ENCODE results near the gene KITLG.
"Not testable (repeated sequence)": the region's sequence is repeated elsewhere in the genome, so short reads cannot be mapped to it uniquely, and the experiment has no call there.

KITLG gene, protein sequence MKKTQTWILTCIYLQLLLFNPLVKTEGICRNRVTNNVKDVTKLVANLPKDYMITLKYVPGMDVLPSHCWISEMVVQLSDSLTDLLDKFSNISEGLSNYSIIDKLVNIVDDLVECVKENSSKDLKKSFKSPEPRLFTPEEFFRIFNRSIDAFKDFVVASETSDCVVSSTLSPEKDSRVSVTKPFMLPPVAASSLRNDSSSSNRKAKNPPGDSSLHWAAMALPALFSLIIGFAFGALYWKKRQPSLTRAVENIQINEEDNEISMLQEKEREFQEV

DNA sequence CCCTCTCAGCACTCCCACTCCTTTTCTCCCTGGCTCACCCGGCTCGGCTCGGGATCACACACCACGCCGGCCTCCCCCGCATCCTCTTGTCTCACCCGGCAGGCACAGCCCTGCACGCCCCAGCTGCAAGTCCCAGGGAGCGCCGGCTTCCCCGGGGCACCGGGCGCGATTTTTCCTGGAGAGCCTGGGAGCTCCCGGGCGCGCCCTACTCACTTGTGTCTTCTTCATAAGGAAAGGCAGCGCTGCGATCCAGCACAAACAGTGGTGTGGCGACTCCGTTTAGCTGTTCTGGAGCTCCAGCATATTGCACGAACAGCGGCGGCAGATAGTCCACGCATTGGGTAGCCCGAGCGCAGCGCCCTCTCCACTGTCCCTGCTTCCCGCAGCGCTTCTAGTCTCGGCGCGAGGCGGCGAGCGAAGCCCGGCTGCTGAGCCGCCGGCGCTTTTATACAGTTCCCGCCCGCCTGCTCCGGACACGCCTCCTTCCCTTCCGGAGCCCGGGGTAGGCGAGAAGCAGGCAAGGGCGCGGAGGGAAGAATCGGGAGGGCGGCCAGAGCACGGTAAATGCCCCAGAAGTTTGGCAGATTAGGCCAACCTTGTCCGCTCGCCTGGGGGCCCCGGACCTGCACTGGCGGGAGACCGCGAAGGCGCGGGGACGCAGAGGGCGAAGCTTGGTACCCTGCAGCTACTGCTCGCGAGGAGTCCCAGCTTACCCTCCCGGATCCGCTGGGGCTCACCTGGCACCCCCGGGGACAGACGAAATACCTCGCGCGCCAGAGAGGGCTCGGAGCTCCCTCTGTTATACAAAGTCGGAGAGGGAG is at the start of gene KITLG:
KITLG (minus strand) TSS at position 421 of the 821 bp plus-strand sequence; CDS start at position 228, 193 bp downstream.
- peak in 1 of 3 experiments; percentile 7 for DNase-seq (ENCODE audit: low read depth in 2 of 3, low spot score in 2 of 3)

DNA sequence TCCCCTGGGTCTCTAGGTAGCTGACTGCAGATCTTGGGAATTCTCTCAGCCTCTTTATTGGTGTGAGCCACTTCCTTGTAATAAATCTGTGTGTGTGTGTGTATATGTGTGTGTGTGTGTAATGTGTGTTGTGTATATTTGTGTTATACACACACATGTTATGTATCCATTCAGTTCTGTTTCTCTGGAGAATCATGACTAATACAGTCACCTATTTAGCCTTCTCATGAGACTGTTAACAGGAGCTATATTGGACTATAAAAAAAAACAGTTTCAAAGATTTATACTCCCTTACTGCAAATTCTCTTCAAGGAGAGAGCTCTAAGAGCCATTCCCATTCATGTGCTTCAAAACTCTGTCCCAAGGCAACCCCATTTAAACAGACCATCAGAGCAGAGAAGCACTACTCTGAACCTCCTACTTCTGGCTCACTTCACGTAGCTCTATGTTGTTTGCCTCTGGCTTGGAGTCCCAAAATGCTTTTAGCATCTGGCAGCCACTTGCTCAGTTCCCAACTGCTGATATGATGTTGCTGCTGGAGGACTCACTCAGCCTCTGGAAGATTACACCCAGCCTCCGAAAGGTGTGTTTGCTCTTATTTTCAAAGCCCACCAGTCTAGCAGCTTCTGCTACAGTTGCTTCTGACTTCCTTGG is 48.7 kb upstream of the KITLG start:
- no peak for DNase-seq (ENCODE audit: low read depth in 2 of 3, low spot score in 2 of 3)

DNA sequence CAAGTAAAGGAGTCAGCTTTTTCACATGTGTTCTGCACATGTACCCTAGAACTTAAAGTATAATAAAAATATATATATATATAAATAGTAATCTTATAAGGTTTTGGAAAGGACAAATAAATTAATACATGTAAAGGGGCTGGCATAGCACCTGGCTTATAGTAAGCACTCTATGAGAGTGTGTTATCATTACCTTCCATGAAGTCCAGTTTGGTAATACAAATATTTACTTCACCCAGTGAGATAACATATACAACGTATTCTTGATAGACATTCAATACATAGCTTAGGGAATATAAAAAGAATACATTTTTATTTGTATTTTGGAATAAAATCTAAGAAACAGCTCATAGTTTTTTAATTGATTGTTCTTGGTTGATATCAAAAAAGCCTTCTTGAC is 47.8 kb upstream of the KITLG start:
- DNase-seq (ENCODE audit: low read depth in 2 of 3, low spot score in 2 of 3) = not testable (repeated sequence)

GRCh38 chr12:88627501-88627900 is 47.2 kb upstream of the KITLG start:
- no peak for DNase-seq (ENCODE audit: low read depth in 2 of 3, low spot score in 2 of 3)

GRCh38 chr12:88625356-88625755 is 45.1 kb upstream of the KITLG start:
- no peak for DNase-seq (ENCODE audit: low read depth in 2 of 3, low spot score in 2 of 3)

GRCh38 chr12:88624911-88625310 is 44.6 kb upstream of the KITLG start:
- DNase-seq (ENCODE audit: low read depth in 2 of 3, low spot score in 2 of 3) = no peak

DNA sequence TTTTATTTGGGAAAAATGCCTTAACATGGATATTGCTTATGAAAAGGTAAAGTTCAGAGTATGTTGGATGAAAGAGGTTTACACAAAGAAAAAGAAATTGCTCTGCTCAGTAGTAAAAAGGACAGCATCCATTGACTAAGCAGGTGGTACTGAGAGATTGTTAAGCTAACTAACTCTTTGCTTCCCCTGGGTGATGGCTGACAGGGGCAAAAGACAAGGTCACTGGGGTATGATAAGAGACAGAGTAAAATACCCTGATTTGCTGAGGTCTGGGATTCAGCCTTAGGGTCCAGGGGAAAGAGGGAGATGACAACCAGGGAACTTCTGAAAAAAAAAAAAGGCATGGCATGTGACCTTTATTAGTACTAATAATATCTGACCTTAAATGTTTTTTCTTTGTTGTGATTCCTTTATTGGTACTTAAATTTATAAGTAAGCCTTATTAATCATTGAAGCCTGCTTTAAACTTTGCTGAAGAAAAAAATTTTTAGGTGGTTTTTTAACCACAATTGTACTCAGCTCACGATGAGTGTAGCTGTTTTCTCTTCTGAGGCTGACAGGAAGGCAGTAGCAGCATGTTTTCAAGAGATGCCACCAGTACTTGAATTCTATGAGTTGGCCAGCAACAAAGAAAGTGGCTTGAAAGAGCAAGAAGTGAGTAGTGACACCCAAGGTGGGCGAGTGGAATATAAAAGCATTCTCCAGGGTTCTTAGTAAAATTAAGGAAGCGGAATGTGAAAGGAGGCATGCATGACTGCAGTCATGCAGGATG is 43.7 kb upstream of the KITLG start:
- DNase-seq (ENCODE audit: low read depth in 2 of 3, low spot score in 2 of 3) = no peak

- DNase-seq (ENCODE audit: low read depth in 2 of 3, low spot score in 2 of 3) = no peak
Measured at GRCh38 chr12:88617352-88617751, 37.1 kb upstream of the KITLG start.

DNA sequence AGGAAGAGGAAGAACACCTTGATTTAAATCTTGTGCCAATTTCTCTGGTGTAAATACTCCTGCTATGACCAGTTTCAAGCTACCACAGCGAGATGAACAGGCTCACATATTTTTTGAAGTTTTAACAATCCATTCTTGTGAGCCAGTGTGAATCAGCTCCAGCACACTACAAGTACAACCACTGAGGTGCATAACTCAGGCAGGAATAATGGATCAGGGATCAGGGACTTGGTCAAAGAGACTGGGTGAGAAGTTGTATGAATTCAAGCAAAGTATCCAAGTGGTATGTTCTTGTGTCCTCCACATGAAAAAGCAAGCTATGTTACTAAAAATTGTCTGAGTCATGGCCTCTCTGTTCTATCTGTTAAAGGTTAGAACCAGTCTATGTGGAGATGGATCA is 35.2 kb upstream of the KITLG start:
- no peak for DNase-seq (ENCODE audit: low read depth in 2 of 3, low spot score in 2 of 3)

DNA sequence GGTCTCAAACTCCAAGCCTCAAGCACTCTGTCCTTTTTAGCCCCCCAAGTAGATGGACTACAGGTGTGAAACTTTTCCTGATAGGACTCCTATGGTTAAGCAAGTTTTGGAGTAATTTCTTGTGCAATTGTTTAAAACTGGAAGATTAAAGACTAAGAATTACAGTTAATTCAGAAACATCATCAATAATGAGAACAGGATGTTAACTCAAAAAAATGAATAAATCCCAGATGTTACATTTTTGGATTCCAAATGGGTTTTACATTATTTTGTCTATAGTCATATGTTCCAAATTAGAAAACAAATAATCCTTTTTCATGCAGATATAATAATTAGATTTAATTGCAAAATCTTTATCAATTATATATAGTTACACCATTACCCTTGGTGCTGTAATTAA is 24.4 kb upstream of the KITLG start:
- no peak for DNase-seq (ENCODE audit: low read depth in 2 of 3, low spot score in 2 of 3)

GRCh38 chr12:88600272-88600671 is 20.0 kb upstream of the KITLG start:
- DNase-seq (ENCODE audit: low read depth in 2 of 3, low spot score in 2 of 3) = no peak

DNA sequence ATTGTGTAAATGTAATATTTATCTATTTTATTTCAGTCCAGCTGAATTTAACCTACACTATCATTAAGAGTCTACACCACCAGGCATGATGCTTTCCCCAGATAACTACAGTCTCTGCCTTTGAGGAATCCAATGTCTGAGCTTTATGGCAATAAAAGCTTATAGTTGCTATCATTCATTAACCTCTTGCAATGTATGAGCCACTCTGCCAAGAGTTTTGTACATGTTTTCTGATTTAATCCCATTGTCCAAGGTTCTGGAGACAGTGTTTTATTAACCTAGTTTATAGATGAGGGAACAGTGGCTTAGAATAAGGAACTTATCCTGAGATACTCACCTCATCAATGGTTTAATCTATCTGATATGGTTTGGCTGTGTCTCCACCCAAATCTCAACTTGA is 17.1 kb upstream of the KITLG start:
- DNase-seq (ENCODE audit: low read depth in 2 of 3, low spot score in 2 of 3) = no peak

- no peak for DNase-seq (ENCODE audit: low read depth in 2 of 3, low spot score in 2 of 3)
Measured at GRCh38 chr12:88595697-88596096, 15.4 kb upstream of the KITLG start.

- no peak for DNase-seq (ENCODE audit: low read depth in 2 of 3, low spot score in 2 of 3)
Measured at GRCh38 chr12:88594780-88595179, 14.5 kb upstream of the KITLG start.

GRCh38 chr12:88591343-88591742 is 11.1 kb upstream of the KITLG start:
- DNase-seq (ENCODE audit: low read depth in 2 of 3, low spot score in 2 of 3) = no peak

- DNase-seq (ENCODE audit: low read depth in 2 of 3, low spot score in 2 of 3) = no peak
Measured at GRCh38 chr12:88590851-88591250, 10.6 kb upstream of the KITLG start.

GRCh38 chr12:88585077-88585476 is 4.8 kb upstream of the KITLG start:
- no peak for DNase-seq (ENCODE audit: low read depth in 2 of 3, low spot score in 2 of 3)

- no peak for DNase-seq (ENCODE audit: low read depth in 2 of 3, low spot score in 2 of 3)
Measured at GRCh38 chr12:88579601-88580050, 645 bp downstream of the KITLG start.

DNA sequence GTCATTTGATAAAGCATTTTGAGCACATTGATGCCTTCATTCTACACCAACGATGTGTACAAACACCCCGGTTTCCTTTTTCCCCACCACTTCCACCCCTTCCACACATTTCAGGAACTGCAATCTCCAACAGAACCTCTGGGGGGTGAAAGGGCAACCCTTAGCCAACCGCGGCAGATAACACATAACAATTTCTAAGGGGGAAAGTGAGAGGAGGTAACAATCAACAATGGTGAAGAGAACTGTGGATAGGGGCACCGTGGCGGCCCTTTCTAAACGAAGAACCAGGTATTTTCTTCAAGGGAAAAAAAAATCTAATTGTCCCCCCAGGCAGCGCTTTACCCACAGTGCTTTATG is 1.1 kb downstream of the KITLG start:
- DNase-seq (ENCODE audit: low read depth in 2 of 3, low spot score in 2 of 3) = no peak

DNA sequence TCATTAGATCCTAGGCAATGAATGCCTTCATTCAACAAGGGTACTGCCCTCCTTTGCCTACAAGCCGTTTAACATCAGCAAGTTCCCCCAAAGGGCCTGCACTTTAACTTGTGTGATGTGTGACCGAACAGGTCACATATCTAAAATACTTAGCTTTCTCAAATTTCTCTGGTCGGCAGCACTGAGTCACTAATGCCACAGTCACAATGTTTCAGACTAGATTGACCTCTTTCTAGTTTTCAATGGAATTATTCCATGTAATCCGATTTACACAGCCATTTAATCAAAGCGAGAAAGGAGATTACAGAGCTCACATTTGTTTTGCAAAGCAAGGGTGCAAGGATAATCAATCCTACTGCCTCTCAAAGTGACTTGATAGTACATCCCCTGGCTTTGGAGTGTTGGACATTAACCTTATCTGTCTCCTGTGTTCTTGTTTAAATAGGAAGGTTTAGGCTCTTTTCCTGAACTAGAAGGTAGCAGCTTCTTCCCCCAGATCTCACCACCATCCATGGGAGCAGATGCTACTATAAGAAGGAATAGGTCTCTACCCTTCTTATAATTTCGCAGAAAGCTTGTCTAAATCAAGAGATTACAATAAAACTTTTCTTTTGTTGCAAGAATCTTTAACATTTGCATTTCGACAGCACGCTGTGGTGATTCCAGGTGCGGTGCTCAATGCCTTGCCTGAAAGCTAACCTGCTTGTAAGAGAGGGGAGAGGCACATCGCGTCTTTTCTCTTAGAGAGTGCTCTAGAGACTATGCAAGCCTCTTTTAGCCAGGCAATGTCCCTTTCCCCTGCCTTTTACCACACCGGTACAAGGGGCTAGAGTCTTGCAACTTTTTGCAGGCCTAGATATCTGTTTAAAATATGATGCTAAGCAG is 1.8 kb downstream of the KITLG start:
- DNase-seq (ENCODE audit: low read depth in 2 of 3, low spot score in 2 of 3) = no peak
